H9 (cell line): ENCODE data around the gene FLNC. TPM values are rescaled to one million over a fixed set of nuclear protein-coding genes. Genes with fewer than 3 reads are reported as not detected.

Experiments
- DNase-seq: peaks from one replicate; pipeline ENCODE4 v3.0.0-alpha.2; 2017
- H2AFZ ChIP-seq: one replicate; pipeline ENCODE4 v1.6.1; 2013; ENCODE audit warnings: mild to moderate bottlenecking, low read length, control low read depth, moderate library complexity
- H2AK5ac ChIP-seq: 2 replicates; pipeline ENCODE4 v1.6.1; 2013; ENCODE audit warnings: low read length, control low read depth, mixed read lengths; ENCODE audit not compliant: insufficient read length
- H2BK120ac ChIP-seq: one replicate; pipeline ENCODE4 v1.6.1; 2013; ENCODE audit warnings: low read depth, mild to moderate bottlenecking, low read length, control low read depth, inconsistent platforms; ENCODE audit not compliant: poor library complexity, severe bottlenecking
- H2BK12ac ChIP-seq: 2 replicates; pipeline ENCODE4 v1.6.1; 2013; ENCODE audit warnings: low read length, control low read depth, mixed read lengths, low read depth; ENCODE audit not compliant: insufficient read length
- H2BK15ac ChIP-seq: 2 replicates; pipeline ENCODE4 v1.6.1; 2013; ENCODE audit warnings: low read depth, low read length, control low read depth
- H2BK20ac ChIP-seq: one replicate; pipeline ENCODE4 v1.6.1; 2013; ENCODE audit warnings: low read depth, mild to moderate bottlenecking, low read length, control low read depth, inconsistent platforms; ENCODE audit not compliant: poor library complexity, severe bottlenecking
- H2BK5ac ChIP-seq: 2 replicates; pipeline ENCODE4 v1.6.1; 2013; ENCODE audit warnings: low read length, control low read depth, mixed read lengths; ENCODE audit not compliant: insufficient read length
- H3K14ac ChIP-seq: 2 replicates; pipeline ENCODE4 v1.6.1; 2013; ENCODE audit warnings: low read length, control low read depth; ENCODE audit not compliant: insufficient read depth
- H3K18ac ChIP-seq: 2 replicates; pipeline ENCODE4 v1.6.1; 2013; ENCODE audit warnings: low read depth, mild to moderate bottlenecking, mixed read lengths, low read length, control low read depth; ENCODE audit not compliant: insufficient read length
- H3K23ac ChIP-seq: 2 replicates; pipeline ENCODE4 v1.6.1; 2013; ENCODE audit warnings: low read length, control low read depth, mixed read lengths, low read depth; ENCODE audit not compliant: insufficient read length
- H3K23me2 ChIP-seq: 2 replicates; pipeline ENCODE4 v1.6.1; 2013; ENCODE audit warnings: low read depth, mild to moderate bottlenecking, mixed read lengths, low read length, control low read depth; ENCODE audit not compliant: insufficient read length, poor library complexity, severe bottlenecking
- H3K27ac ChIP-seq: 2 replicates; pipeline ENCODE4 v1.5.1; 2013; ENCODE audit warnings: low read length, control low read depth, mixed read lengths, low read depth; ENCODE audit not compliant: insufficient read length
- H3K27me3 ChIP-seq: 2 replicates; pipeline ENCODE4 v1.6.1; 2013; ENCODE audit warnings: low read length, control low read depth, inconsistent platforms; ENCODE audit not compliant: insufficient read depth
- H3K4ac ChIP-seq: 2 replicates; pipeline ENCODE4 v1.6.1; 2013; ENCODE audit warnings: low read depth, mild to moderate bottlenecking, control low read depth, inconsistent platforms, low read length, moderate library complexity
- H3K4me1 ChIP-seq: 2 replicates; pipeline ENCODE4 v1.6.1; 2013; ENCODE audit warnings: low read length, control low read depth, inconsistent platforms; ENCODE audit not compliant: insufficient read depth
- H3K4me2 ChIP-seq: 2 replicates; pipeline ENCODE4 v1.6.1; 2013; ENCODE audit warnings: low read length, control low read depth, mixed read lengths; ENCODE audit not compliant: insufficient read length, insufficient read depth
- H3K56ac ChIP-seq: 2 replicates; pipeline ENCODE4 v1.6.1; 2013; ENCODE audit warnings: low read depth, mild to moderate bottlenecking, mixed read lengths, low read length, control low read depth; ENCODE audit not compliant: insufficient read length
- H3K79me1 ChIP-seq: 2 replicates; pipeline ENCODE4 v1.6.1; 2013; ENCODE audit warnings: low read depth, mild to moderate bottlenecking, moderate library complexity, low read length, control low read depth, inconsistent platforms; ENCODE audit not compliant: insufficient read depth, poor library complexity, severe bottlenecking
- H3K79me2 ChIP-seq: 2 replicates; pipeline ENCODE4 v1.6.1; 2013; ENCODE audit warnings: low read length, control low read depth, inconsistent platforms; ENCODE audit not compliant: insufficient read depth
- H3K9ac ChIP-seq: 2 replicates; pipeline ENCODE4 v1.6.1; 2013; ENCODE audit warnings: low read length, control low read depth, mixed read lengths; ENCODE audit not compliant: insufficient read length; ENCODE audit errors: extremely low read depth
- H3K9me3 ChIP-seq: one replicate; pipeline ENCODE4 v1.6.1; 2013; ENCODE audit warnings: low read depth, low read length, inconsistent platforms; ENCODE audit not compliant: control insufficient read depth
- H3T11ph ChIP-seq: one replicate; pipeline ENCODE4 v1.6.1; 2013; ENCODE audit warnings: mild to moderate bottlenecking, low read length, control low read depth, inconsistent platforms
- H4K20me1 ChIP-seq: one replicate; pipeline ENCODE4 v1.6.1; 2013; ENCODE audit not compliant: control insufficient read depth, insufficient read length, insufficient read depth
- H4K5ac ChIP-seq: 2 replicates; pipeline ENCODE4 v1.6.1; 2013; ENCODE audit warnings: low read depth, mild to moderate bottlenecking, mixed read lengths, low read length, control low read depth; ENCODE audit not compliant: insufficient read length
- H4K8ac ChIP-seq: replicated peaks from 2 replicates; pipeline ENCODE4 v1.6.1; 2013; ENCODE audit warnings: low read length, control low read depth, mixed read lengths, low read depth; ENCODE audit not compliant: insufficient read length
- H4K91ac ChIP-seq: 2 replicates; pipeline ENCODE4 v1.6.1; 2013; ENCODE audit warnings: low read depth, mild to moderate bottlenecking, moderate library complexity, mixed read lengths, low read length, control low read depth; ENCODE audit not compliant: insufficient read length
- H3K27ac Mint-ChIP-seq, 3 experiments: 2 replicates in 2 of 3; 3 replicates in 1 of 3; pipeline ENCODE4 v1.8.0; 2020 to 2021; ENCODE audit warnings: mixed read lengths in 3 of 3, mild to moderate bottlenecking in 1 of 3, moderate library complexity in 1 of 3
- H3K27me3 Mint-ChIP-seq: 2 replicates; pipeline ENCODE4 v1.8.0; 2021; ENCODE audit warnings: low read depth, mild to moderate bottlenecking, moderate library complexity, mixed read lengths
- H3K36me3 Mint-ChIP-seq, 3 experiments: 2 replicates in 2 of 3; 3 replicates in 1 of 3; pipeline ENCODE4 v1.8.0; 2020 to 2021; ENCODE audit warnings: low read depth in 3 of 3, mixed read lengths in 3 of 3; ENCODE audit not compliant: insufficient read depth in 1 of 3
- H3K4me1 Mint-ChIP-seq, 2 experiments: 2 replicates each; pipeline ENCODE4 v1.8.0; 2020; ENCODE audit warnings: mixed read lengths in 2 of 2
- H3K4me3 Mint-ChIP-seq, 2 experiments: 2 replicates in 1 of 2; 3 replicates in 1 of 2; pipeline ENCODE4 v1.8.0; 2020 to 2021; ENCODE audit warnings: mild to moderate bottlenecking in 2 of 2, mixed read lengths in 2 of 2, moderate library complexity in 1 of 2
- H3K9me3 Mint-ChIP-seq, 2 experiments: 2 replicates in 1 of 2; 3 replicates in 1 of 2; pipeline ENCODE4 v1.8.0; 2020; ENCODE audit warnings: mild to moderate bottlenecking in 2 of 2, mixed read lengths in 2 of 2, moderate library complexity in 1 of 2
- WGBS: extraction: QIAGEN DNeasy Blood & Tissue Kit; methylation state at CpG from one replicate; pipeline ENCODE4 v1.1.7; 2013; ENCODE audit warnings: missing lambda C conversion rate, low lambda C conversion rate, mixed read lengths; ENCODE audit not compliant: insufficient read length; ENCODE audit errors: extremely low coverage; 5-methylcytosine and 5-hydroxymethylcytosine counted together
- total RNA-seq: library from RNA; stranded (reverse); gene quantifications from 2 replicates; pipeline ENCODE4 v1.2.1, GENCODE V29; 2021
- TF ChIP-seq, protein P1 (sequence below): fragments of 200-600 bp; sonication (generic); conservative IDR thresholded peaks from 3 replicates; pipeline ENCODE4 v1.8.0; 2021; ENCODE audit warnings: antibody characterized with exemption, mild to moderate bottlenecking

Gene FLNC
- total RNA-seq, 1 experiment from 2014 or later = 12.2 TPM

DNA sequence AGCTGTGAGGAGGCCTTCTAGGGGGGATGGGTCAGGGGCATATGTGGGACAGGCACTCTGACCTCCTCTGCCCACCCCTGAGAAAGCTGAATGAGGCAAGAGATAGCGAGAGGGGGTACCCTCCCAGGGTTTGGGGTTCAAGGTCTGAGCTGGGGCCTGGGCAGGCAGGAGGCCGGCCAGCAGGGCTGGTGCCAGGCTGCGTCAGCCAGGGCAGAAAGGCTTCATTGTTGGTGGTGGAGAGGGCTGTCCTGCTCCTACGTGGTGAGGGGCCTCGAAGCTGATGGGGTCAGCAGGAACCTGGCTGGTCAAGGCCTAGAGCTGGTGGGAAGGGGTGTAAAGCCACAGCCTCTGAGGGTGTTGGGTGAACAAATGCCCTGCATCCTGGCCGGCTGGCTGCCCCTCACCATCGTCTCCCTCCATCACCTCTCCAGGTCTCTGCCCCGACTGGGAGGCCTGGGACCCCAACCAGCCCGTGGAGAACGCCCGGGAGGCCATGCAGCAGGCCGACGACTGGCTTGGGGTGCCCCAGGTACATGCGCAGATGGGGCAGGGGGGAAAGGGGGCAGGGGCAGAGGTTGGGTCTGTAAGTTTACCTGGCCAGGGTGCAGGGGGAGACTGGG, 6.6 kb downstream of the FLNC start:
- peaks cover 10 to 33% of the 10 kb centered on the region in 2 experiments for H3K4me1 Mint-ChIP-seq
- H4K20me1 ChIP-seq = no peaks in the 10 kb centered on the region
- no peaks in the 10 kb centered on the region for H3K79me1 ChIP-seq
- DNase-seq = no peak
- no peak overlapping the region for H3K18ac ChIP-seq
- H4K8ac ChIP-seq = no peak overlapping the region
- no peak overlapping the region for H3K9ac ChIP-seq
- no peak overlapping the region for H3K4me3 Mint-ChIP-seq
- H3K23me2 ChIP-seq = peaks cover 8% of the 10 kb centered on the region
- no peak overlapping the region for H3K27ac ChIP-seq
- H3K9me3 Mint-ChIP-seq = no peaks in the 10 kb centered on the region
- H3K4me1 ChIP-seq = peaks cover 5% of the 10 kb centered on the region; the same call in 1 of the 2 replicates
- H2BK15ac ChIP-seq = no peak overlapping the region
- H2BK120ac ChIP-seq = no peak overlapping the region
- H3K4ac ChIP-seq = no peak overlapping the region
- H3K23ac ChIP-seq = no peak overlapping the region
- no CpG with 5 or more reads among the region's 14 CpGs for WGBS
- no peak overlapping the region for H2AK5ac ChIP-seq
- H3K27ac Mint-ChIP-seq = no peak overlapping the region
- H3K36me3 Mint-ChIP-seq = peaks cover 0 to 6% (median 0%) of the 10 kb centered on the region in 3 experiments; a peak in 2 of 7 replicates
- peaks cover 6% of the 10 kb centered on the region for H3K27me3 Mint-ChIP-seq
- no peak overlapping the region for H4K91ac ChIP-seq
- H2BK5ac ChIP-seq = no peak overlapping the region
- H3T11ph ChIP-seq = no peak overlapping the region
- TF ChIP-seq, protein P1, sequence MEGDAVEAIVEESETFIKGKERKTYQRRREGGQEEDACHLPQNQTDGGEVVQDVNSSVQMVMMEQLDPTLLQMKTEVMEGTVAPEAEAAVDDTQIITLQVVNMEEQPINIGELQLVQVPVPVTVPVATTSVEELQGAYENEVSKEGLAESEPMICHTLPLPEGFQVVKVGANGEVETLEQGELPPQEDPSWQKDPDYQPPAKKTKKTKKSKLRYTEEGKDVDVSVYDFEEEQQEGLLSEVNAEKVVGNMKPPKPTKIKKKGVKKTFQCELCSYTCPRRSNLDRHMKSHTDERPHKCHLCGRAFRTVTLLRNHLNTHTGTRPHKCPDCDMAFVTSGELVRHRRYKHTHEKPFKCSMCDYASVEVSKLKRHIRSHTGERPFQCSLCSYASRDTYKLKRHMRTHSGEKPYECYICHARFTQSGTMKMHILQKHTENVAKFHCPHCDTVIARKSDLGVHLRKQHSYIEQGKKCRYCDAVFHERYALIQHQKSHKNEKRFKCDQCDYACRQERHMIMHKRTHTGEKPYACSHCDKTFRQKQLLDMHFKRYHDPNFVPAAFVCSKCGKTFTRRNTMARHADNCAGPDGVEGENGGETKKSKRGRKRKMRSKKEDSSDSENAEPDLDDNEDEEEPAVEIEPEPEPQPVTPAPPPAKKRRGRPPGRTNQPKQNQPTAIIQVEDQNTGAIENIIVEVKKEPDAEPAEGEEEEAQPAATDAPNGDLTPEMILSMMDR = no peak
- H3K79me2 ChIP-seq = no peaks in the 10 kb centered on the region
- H3K9me3 ChIP-seq = no peaks in the 10 kb centered on the region
- H4K5ac ChIP-seq = no peak overlapping the region
- H3K56ac ChIP-seq = no peak overlapping the region
- H2AFZ ChIP-seq = no peak overlapping the region
- 0 out of 2 replicates have a peak, but pooled peaks cover 1% of the 10 kb centered on the region for H3K27me3 ChIP-seq
- no peak overlapping the region for H2BK12ac ChIP-seq
- no peak overlapping the region for H3K4me2 ChIP-seq
- no peak overlapping the region for H2BK20ac ChIP-seq
- H3K14ac ChIP-seq = no peak overlapping the region; the same call in 1 of the 2 replicates
